ENCODE results near the gene XCL2.

DNA sequence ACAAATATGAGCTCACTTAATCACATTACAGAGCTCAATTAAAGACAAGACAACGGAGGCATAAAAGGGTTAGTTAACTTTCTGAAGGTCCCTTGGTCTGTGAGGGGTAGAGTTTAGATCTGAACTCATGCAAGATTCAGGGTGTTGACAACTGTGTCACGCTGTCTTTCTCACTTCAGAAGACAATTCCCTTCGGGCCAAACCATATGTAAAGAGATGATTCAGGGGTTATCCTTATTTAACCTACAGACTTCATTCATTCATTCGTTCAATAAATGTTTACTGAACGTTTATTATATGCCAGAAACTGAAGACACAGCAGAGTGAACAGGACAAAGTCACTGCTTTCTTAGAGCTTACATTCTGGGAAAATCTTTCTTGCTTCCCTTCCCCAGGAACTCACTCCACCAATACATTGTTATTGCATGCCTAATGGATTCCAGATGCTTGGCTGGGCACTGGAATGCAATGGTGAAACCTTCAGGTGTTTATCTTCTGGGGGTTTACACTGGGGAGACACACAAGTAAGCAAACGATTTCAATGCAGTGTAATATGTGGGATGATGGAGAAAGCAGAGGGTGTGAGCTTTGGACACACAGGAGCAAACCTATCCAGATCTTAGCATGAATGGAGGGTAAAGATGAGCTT, 39.0 kb upstream of the XCL2 start:
- TF ChIP-seq YY1 (IDR thresholded peaks at IDR 0.05) = no peak
- TF ChIP-seq, protein P1, sequence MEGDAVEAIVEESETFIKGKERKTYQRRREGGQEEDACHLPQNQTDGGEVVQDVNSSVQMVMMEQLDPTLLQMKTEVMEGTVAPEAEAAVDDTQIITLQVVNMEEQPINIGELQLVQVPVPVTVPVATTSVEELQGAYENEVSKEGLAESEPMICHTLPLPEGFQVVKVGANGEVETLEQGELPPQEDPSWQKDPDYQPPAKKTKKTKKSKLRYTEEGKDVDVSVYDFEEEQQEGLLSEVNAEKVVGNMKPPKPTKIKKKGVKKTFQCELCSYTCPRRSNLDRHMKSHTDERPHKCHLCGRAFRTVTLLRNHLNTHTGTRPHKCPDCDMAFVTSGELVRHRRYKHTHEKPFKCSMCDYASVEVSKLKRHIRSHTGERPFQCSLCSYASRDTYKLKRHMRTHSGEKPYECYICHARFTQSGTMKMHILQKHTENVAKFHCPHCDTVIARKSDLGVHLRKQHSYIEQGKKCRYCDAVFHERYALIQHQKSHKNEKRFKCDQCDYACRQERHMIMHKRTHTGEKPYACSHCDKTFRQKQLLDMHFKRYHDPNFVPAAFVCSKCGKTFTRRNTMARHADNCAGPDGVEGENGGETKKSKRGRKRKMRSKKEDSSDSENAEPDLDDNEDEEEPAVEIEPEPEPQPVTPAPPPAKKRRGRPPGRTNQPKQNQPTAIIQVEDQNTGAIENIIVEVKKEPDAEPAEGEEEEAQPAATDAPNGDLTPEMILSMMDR (IDR thresholded peaks at IDR 0.05; ENCODE audit: low read depth, low read length, missing input control) = no peak
- TF ChIP-seq EGR1 (IDR thresholded peaks at IDR 0.05; ENCODE audit: low read depth in 2 of 2) = no peak
- TF ChIP-seq ATF3 (IDR thresholded peaks at IDR 0.05) = no peak
- no peak for TF ChIP-seq RXRA (IDR thresholded peaks at IDR 0.05)
- TF ChIP-seq SP1 (IDR thresholded peaks at IDR 0.05) = no peak
- no peak for TF ChIP-seq RAD21 (IDR thresholded peaks at IDR 0.05)
- no peak for TF ChIP-seq JUND (IDR thresholded peaks at IDR 0.05)
- no peak for TF ChIP-seq REST (IDR thresholded peaks at IDR 0.05)
- TF ChIP-seq NR2F2 (IDR thresholded peaks at IDR 0.05) = no peak
